WERI-Rb-1 (cell line): ENCODE measurements around the gene SLC12A3.

Experiments
- DNase-seq: peaks from one replicate; pipeline ENCODE4 v3.0.0-alpha.2; 2020
- H3K27ac ChIP-seq: fragments of 250-450 bp; sonication (Bioruptor Pico); 2 replicates; pipeline ENCODE4 v1.5.1; 2020; ENCODE audit warnings: mild to moderate bottlenecking, moderate library complexity
- H3K27me3 ChIP-seq: fragments of 250-450 bp; sonication (Bioruptor Pico); 2 replicates; pipeline ENCODE4 v1.5.1; 2021; ENCODE audit warnings: mild to moderate bottlenecking, low read depth, moderate library complexity; ENCODE audit not compliant: insufficient read depth, severe bottlenecking
- H3K36me3 ChIP-seq: fragments of 250-450 bp; sonication (Bioruptor Pico); 2 replicates; pipeline ENCODE4 v1.5.1; 2020; ENCODE audit warnings: mild to moderate bottlenecking, moderate library complexity
- H3K4me3 ChIP-seq: 2 replicates; pipeline ENCODE4 v1.5.1; 2011; ENCODE audit warnings: low read depth, mild to moderate bottlenecking, control low read depth, low read length
- H3K9me3 ChIP-seq: fragments of 250-450 bp; sonication (Bioruptor Pico); 2 replicates; pipeline ENCODE4 v1.5.1; 2021; ENCODE audit warnings: mild to moderate bottlenecking, moderate library complexity; ENCODE audit not compliant: severe bottlenecking
- CTCF ChIP-seq: IDR thresholded peaks from 2 replicates; pipeline ENCODE4 v1.5.1; 2011; ENCODE audit warnings: low read depth, mild to moderate bottlenecking, control low read depth, inconsistent platforms, low read length

Gene SLC12A3

GRCh38 chr16:56833243-56833970, 31.6 kb upstream of the SLC12A3 start:
- peaks cover 61% of the 10 kb centered on the region for H3K36me3 ChIP-seq
- H3K27ac ChIP-seq, result no peak overlapping the region
- no peaks in the 10 kb centered on the region for H3K27me3 ChIP-seq
- no peak for DNase-seq
- H3K4me3 ChIP-seq, result no peak overlapping the region
- TF ChIP-seq CTCF, result no peak
- no peaks in the 10 kb centered on the region for H3K9me3 ChIP-seq

GRCh38 chr16:56835320-56835719, 29.7 kb upstream of the SLC12A3 start:
- Histone ChIP-seq H3K27ac (no peak overlapping the region), H3K9me3 (no peaks in the 10 kb centered on the region), H3K4me3 (no peak overlapping the region), H3K36me3 (peaks cover 60% of the 10 kb centered on the region), H3K27me3 (no peaks in the 10 kb centered on the region)
- no peak for DNase-seq
- no peak for TF ChIP-seq CTCF

- H3K9me3 ChIP-seq, result no peaks in the 10 kb centered on the region
- no peak for TF ChIP-seq CTCF
- H3K36me3 ChIP-seq, result peaks cover 69% of the 10 kb centered on the region
- no peak overlapping the region for H3K27ac ChIP-seq
- H3K4me3 ChIP-seq, result no peak overlapping the region
- DNase-seq, result no peak
- no peaks in the 10 kb centered on the region for H3K27me3 ChIP-seq
Measured at GRCh38 chr16:56836410-56837230, 28.4 kb upstream of the SLC12A3 start.

GRCh38 chr16:56838622-56839337, 26.2 kb upstream of the SLC12A3 start:
- DNase-seq, result no peak
- H3K27me3 ChIP-seq, result no peaks in the 10 kb centered on the region
- no peak for TF ChIP-seq CTCF
- H3K9me3 ChIP-seq, result no peaks in the 10 kb centered on the region
- no peak overlapping the region for H3K27ac ChIP-seq
- no peak overlapping the region for H3K4me3 ChIP-seq
- H3K36me3 ChIP-seq, result peaks cover 65% of the 10 kb centered on the region

- H3K36me3 ChIP-seq, result peaks cover 61% of the 10 kb centered on the region
- no peaks in the 10 kb centered on the region for H3K9me3 ChIP-seq
- no peaks in the 10 kb centered on the region for H3K27me3 ChIP-seq
- DNase-seq, result no peak
- TF ChIP-seq CTCF, result no peak
- H3K4me3 ChIP-seq, result no peak overlapping the region
- H3K27ac ChIP-seq, result no peak overlapping the region
Measured at GRCh38 chr16:56841233-56841632, 23.8 kb upstream of the SLC12A3 start.
